SK-N-SH (cell line): Measurements from ENCODE around the gene SDCCAG8. TPM values are rescaled to one million over a fixed set of nuclear protein-coding genes. Genes with fewer than 3 reads are reported as not detected.

Source experiments
- CTCF ChIA-PET: fragments of 300-600, 350-600 bp; formaldehyde crosslinking; extraction: SDS; loops from one replicate; lab custom pipeline; 2021; lab: Yijun Ruan, JAX
- POLR2A ChIA-PET: fragments of 350-600 bp; sonication (Branson Sonifier 250); formaldehyde crosslinking; extraction: SDS; loops from one replicate; lab custom pipeline; 2020; ENCODE audit warnings: antibody characterized with exemption, inconsistent platforms; lab: Yijun Ruan, JAX
- DNase-seq: peaks from one replicate; pipeline ENCODE4 v3.0.0; 2012
- H2AFZ ChIP-seq: fragments of 200-600 bp; sonication (generic); 2 replicates; pipeline ENCODE4 v1.8.1; 2016; ENCODE audit warnings: antibody characterized with exemption, mild to moderate bottlenecking, low read depth
- H3F3A ChIP-seq: fragments of 200-600 bp; sonication (generic); replicated peaks from 2 replicates; pipeline ENCODE3; 2016; ENCODE audit warnings: antibody characterized with exemption, mild to moderate bottlenecking; ENCODE audit not compliant: insufficient read depth
- H3K27ac ChIP-seq, 2 experiments: fragments of 200-500 bp in 1 of 2; fragments of 200-600 bp in 1 of 2; sonication (Bioruptor generic) in 1 of 2; sonication (generic), shearing (Covaris generic) in 1 of 2; 2 replicates each; pipeline versions ENCODE4 v1.5.1 to v1.6.1; 2014 to 2016; ENCODE audit warnings: low read depth in 2 of 2, inconsistent platforms in 1 of 2, low read length in 1 of 2, mild to moderate bottlenecking in 1 of 2, mixed read lengths in 1 of 2
- H3K27me3 ChIP-seq: fragments of 200-600 bp; sonication (generic), shearing (Covaris generic); 2 replicates; pipeline ENCODE4 v1.6.1; 2016; ENCODE audit warnings: mixed run types; ENCODE audit not compliant: insufficient read depth
- H3K36me3 ChIP-seq, 2 experiments: fragments of 200-500 bp in 1 of 2; fragments of 200-600 bp in 1 of 2; sonication (Bioruptor generic) in 1 of 2; sonication (generic) in 1 of 2; replicated peaks in 1 of 2; 2 replicates each; pipeline versions ENCODE3 to v1.5.1; 2014 to 2016; ENCODE audit warnings: low read length in 1 of 2, mild to moderate bottlenecking in 1 of 2; ENCODE audit not compliant: insufficient read depth in 2 of 2, control insufficient read depth in 1 of 2
- H3K4me1 ChIP-seq, 2 experiments: fragments of 200-500 bp in 1 of 2; fragments of 200-600 bp in 1 of 2; sonication (Bioruptor generic) in 1 of 2; sonication (generic), shearing (Covaris generic) in 1 of 2; 2 replicates each; pipeline versions ENCODE4 v1.5.1 to v1.6.1; 2014 to 2016; ENCODE audit warnings: low read depth in 1 of 2, low read length in 1 of 2, mixed run types in 1 of 2; ENCODE audit not compliant: insufficient read depth in 2 of 2, control insufficient read depth in 1 of 2
- H3K4me2 ChIP-seq: fragments of 200-600 bp; sonication (generic), shearing (Covaris generic); 2 replicates; pipeline ENCODE4 v1.6.1; 2017; ENCODE audit warnings: mixed run types
- H3K4me3 ChIP-seq, 2 experiments: fragments of 200-500 bp in 1 of 2; fragments of 200-600 bp in 1 of 2; sonication (Bioruptor generic) in 1 of 2; sonication (generic), shearing (Covaris generic) in 1 of 2; 2 replicates each; pipeline versions ENCODE4 v1.5.1 to v1.8.1; 2014 to 2016; ENCODE audit warnings: low read depth in 2 of 2, inconsistent platforms in 1 of 2, low read length in 1 of 2, mild to moderate bottlenecking in 1 of 2, mixed read lengths in 1 of 2, moderate library complexity in 1 of 2
- H3K79me2 ChIP-seq: fragments of 200-600 bp; sonication (generic); 2 replicates; pipeline ENCODE4 v1.8.1; 2017; ENCODE audit warnings: mild to moderate bottlenecking; ENCODE audit not compliant: insufficient read depth
- H3K9ac ChIP-seq: fragments of 200-600 bp; sonication (generic); 2 replicates; pipeline ENCODE4 v1.6.1; 2017; ENCODE audit warnings: mixed run types
- H3K9me2 ChIP-seq: fragments of 200-600 bp; sonication (generic); 2 replicates; pipeline ENCODE4 v1.6.1; 2017; ENCODE audit warnings: mixed run types
- H3K9me3 ChIP-seq: fragments of 200-600 bp; sonication (generic); 2 replicates; pipeline ENCODE4 v1.6.1; 2017; ENCODE audit warnings: mixed run types, mild to moderate bottlenecking, moderate library complexity
- H4K20me1 ChIP-seq: fragments of 200-600 bp; sonication (generic); 2 replicates; pipeline ENCODE4 v1.6.1; 2017; ENCODE audit warnings: mild to moderate bottlenecking, mixed run types; ENCODE audit not compliant: insufficient read depth
- CHD2 ChIP-seq: fragments of 150-350 bp; IDR thresholded peaks from 2 replicates; pipeline ENCODE4 v1.6.1; 2018; ENCODE audit warnings: low read length; ENCODE audit not compliant: partially characterized antibody
- CTCF ChIP-seq: fragments of 200-600 bp; sonication (generic); IDR thresholded peaks from 2 replicates; pipeline ENCODE4 v1.6.1; 2017; ENCODE audit warnings: antibody characterized with exemption, mild to moderate bottlenecking, moderate library complexity
- EP300 ChIP-seq, 2 experiments: IDR thresholded peaks; 2 replicates each; pipeline versions ENCODE4 v1.4.0 to v1.6.1; 2012; ENCODE audit warnings: borderline replicate concordance in 1 of 2, low read depth in 1 of 2, low read length in 1 of 2
- FOSL2 ChIP-seq: IDR thresholded peaks from 2 replicates; pipeline ENCODE4 v1.4.0; 2012; ENCODE audit warnings: low read depth, mild to moderate bottlenecking, moderate library complexity, borderline replicate concordance
- FOXM1 ChIP-seq: IDR thresholded peaks from 2 replicates; pipeline ENCODE4 v1.4.0; 2012; ENCODE audit warnings: low read depth, mild to moderate bottlenecking
- GABPA ChIP-seq: IDR thresholded peaks from 2 replicates; pipeline ENCODE4 v1.4.0; 2012; ENCODE audit warnings: low read depth, mild to moderate bottlenecking
- MXI1 ChIP-seq: IDR thresholded peaks from 2 replicates; pipeline ENCODE4 v1.6.1; 2012; ENCODE audit warnings: mild to moderate bottlenecking, low read depth, low read length, improper control_type of control experiment
- NFIC ChIP-seq: IDR thresholded peaks from 2 replicates; pipeline ENCODE4 v1.4.0; 2012; ENCODE audit warnings: borderline replicate concordance
- POLR2AphosphoS5 ChIP-seq: IDR thresholded peaks from 2 replicates; pipeline ENCODE4 v1.6.1; 2012; ENCODE audit warnings: low read depth, low read length
- RAD21 ChIP-seq: IDR thresholded peaks from 2 replicates; pipeline ENCODE4 v1.6.1; 2012; ENCODE audit warnings: mild to moderate bottlenecking, low read length
- REST ChIP-seq: IDR thresholded peaks from 2 replicates; pipeline ENCODE4 v1.6.1; 2012; ENCODE audit warnings: mild to moderate bottlenecking, low read depth, low read length, moderate library complexity
- RFX5 ChIP-seq: IDR thresholded peaks from 2 replicates; pipeline ENCODE4 v1.6.1; 2012; ENCODE audit warnings: mild to moderate bottlenecking, improper control_type of control experiment, low read length
- RXRA ChIP-seq: IDR thresholded peaks from 2 replicates; pipeline ENCODE4 v1.4.0; 2012; ENCODE audit warnings: low read depth, mild to moderate bottlenecking, borderline replicate concordance
- SMC3 ChIP-seq: IDR thresholded peaks from 2 replicates; pipeline ENCODE4 v1.6.1; 2012; ENCODE audit warnings: low read depth, low read length, improper control_type of control experiment
- TCF12 ChIP-seq: IDR thresholded peaks from 2 replicates; pipeline ENCODE4 v1.4.0; 2012
- WGBS: methylation state at CpG from one replicate; pipeline ENCODE4 v1.1.6; 2017; ENCODE audit warnings: low lambda C conversion rate; 5-methylcytosine and 5-hydroxymethylcytosine counted together
- polyA plus RNA-seq, 3 experiments: library from polyadenylated mRNA; depleted of rRNA; stranded (reverse); fragments of >200 nt; gene quantifications; 2 replicates each; pipeline ENCODE4 v1.2.3, GENCODE V29; 2012
- TF ChIP-seq, protein P1 (sequence below): IDR thresholded peaks from 2 replicates; pipeline ENCODE4 v1.4.0; 2012; ENCODE audit warnings: low read depth

The SDCCAG8 gene
- polyA plus RNA-seq, 1 of the 3 experiments (the other 2 are of a cell fraction), result 22.7 TPM

DNA sequence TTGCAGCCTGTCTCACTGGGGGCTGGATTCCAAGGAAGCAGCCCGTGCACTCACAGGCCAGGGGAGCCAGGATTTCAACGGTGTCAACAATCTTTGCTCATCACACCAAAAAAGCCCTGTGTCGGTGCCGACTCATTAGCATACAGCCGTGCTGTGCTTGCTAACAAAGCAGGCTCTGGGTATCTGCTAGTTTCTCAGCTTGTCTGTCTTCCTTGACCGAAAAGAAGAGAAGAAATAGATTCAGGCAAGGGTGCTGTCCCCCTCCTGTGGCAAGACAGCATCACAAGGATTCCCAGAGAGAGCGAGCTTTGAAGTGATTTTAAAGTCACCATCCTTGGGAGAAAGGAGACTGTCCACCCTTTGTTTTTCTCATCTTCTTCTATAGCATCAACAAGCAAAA lies 214.7 kb downstream of the SDCCAG8 start:
- no peak overlapping the region for H2AFZ ChIP-seq
- H3K36me3 ChIP-seq, result peaks cover 0 to 10% of the 10 kb centered on the region in 2 experiments
- 97% methylated on average over 7 of the region's 7 CpGs for WGBS
- H3K9me3 ChIP-seq, result no peaks in the 10 kb centered on the region
- H3K79me2 ChIP-seq, result no peaks in the 10 kb centered on the region
- H3K9me2 ChIP-seq, result no peaks in the 10 kb centered on the region
- H3K27me3 ChIP-seq, result no peaks in the 10 kb centered on the region
- H3F3A ChIP-seq, result no peaks in the 10 kb centered on the region
- DNase-seq, result no peak
- TF ChIP-seq RAD21 (no peak), POLR2AphosphoS5 (no peak), RFX5 (no peak), EP300 (IDR thresholded peaks at IDR 0.05; ENCODE audit: borderline replicate concordance in 1 of 2, low read depth in 1 of 2, low read length in 1 of 2) (no peak), REST (no peak), SMC3 (no peak), MXI1 (no peak), NFIC (no peak), RXRA (no peak), FOSL2 (no peak), FOXM1 (no peak), CHD2 (no peak), TCF12 (no peak), CTCF (no peak), GABPA (no peak)
- TF ChIP-seq, protein P1, sequence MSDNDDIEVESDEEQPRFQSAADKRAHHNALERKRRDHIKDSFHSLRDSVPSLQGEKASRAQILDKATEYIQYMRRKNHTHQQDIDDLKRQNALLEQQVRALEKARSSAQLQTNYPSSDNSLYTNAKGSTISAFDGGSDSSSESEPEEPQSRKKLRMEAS, result no peak
- H3K27ac ChIP-seq, result no peak overlapping the region
- H3K4me1 ChIP-seq, result peaks cover 0 to 12% of the 10 kb centered on the region in 2 experiments; a peak in 2 of 4 replicates
- H3K4me3 ChIP-seq, result no peak overlapping the region
- no peaks in the 10 kb centered on the region for H4K20me1 ChIP-seq
- ChIA-PET POLR2A (no interaction called here), CTCF (interaction anchor here (1.6 kb wide), 1 partner anchor 127 kb away, joined by 4 read pairs; no protein-coding TSS in a partner anchor)
- no peak overlapping the region for H3K9ac ChIP-seq
- H3K4me2 ChIP-seq, result no peak overlapping the region
